ENCODE data around the gene TBC1D2B.
"Not testable (repeated sequence)": the region's sequence is repeated elsewhere in the genome, so short reads cannot be mapped to it uniquely, and the experiment has no call there.

DNA sequence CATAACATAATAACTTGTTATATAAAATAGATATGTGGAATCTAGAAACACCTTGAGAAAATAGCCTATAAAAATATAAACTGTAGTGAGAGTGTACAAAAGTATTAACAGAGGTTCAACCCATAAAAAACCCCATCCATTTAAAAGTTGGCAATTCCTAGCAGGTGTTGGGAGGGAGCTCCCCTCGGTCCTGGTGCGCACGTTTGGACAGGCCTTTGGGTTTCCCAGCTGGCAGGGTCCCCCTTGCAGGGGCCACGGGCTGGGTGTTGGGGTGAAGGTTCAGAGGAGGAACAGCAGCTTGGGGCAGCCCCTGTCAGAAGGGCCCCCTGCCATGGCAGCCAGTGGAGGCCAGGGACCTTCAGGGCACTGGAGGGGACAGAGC lies 82.0 kb downstream of the TBC1D2B start:
- TF ChIP-seq, protein P1, sequence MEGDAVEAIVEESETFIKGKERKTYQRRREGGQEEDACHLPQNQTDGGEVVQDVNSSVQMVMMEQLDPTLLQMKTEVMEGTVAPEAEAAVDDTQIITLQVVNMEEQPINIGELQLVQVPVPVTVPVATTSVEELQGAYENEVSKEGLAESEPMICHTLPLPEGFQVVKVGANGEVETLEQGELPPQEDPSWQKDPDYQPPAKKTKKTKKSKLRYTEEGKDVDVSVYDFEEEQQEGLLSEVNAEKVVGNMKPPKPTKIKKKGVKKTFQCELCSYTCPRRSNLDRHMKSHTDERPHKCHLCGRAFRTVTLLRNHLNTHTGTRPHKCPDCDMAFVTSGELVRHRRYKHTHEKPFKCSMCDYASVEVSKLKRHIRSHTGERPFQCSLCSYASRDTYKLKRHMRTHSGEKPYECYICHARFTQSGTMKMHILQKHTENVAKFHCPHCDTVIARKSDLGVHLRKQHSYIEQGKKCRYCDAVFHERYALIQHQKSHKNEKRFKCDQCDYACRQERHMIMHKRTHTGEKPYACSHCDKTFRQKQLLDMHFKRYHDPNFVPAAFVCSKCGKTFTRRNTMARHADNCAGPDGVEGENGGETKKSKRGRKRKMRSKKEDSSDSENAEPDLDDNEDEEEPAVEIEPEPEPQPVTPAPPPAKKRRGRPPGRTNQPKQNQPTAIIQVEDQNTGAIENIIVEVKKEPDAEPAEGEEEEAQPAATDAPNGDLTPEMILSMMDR (IDR thresholded peaks at IDR 0.05) = not testable (repeated sequence)
- TF ChIP-seq POLR2A, POLR2AphosphoS5, EP300 (IDR thresholded peaks at IDR 0.05): not testable (repeated sequence)

Measured in upper lobe of left lung (tissue), 4 donors.